ENCODE data around the gene CASKIN2. TPM values are rescaled to one million over a fixed set of nuclear protein-coding genes. Genes with fewer than 3 reads are reported as not detected.
A peak's percentile ranks its signal among the peaks of the same experiment; 100 is the strongest.
"Not testable (repeated sequence)": the region's sequence is repeated elsewhere in the genome, so short reads cannot be mapped to it uniquely, and the experiment has no call there.

Gene CASKIN2
- total RNA-seq, 6 experiments from 2014 or later, result 9.0 to 26.0 (median 12.0) TPM

GRCh38 chr17:75521290-75521689 lies 6.0 kb upstream of the CASKIN2 start:
- no peaks in the 10 kb centered on the region for H3K9me3 ChIP-seq
- no peaks in the 10 kb centered on the region for H3K27me3 ChIP-seq
- no peak for ATAC-seq
- 84% methylated on average over 4 of the region's 8 CpGs for WGBS (ENCODE audit: insufficient coverage, low coverage, low lambda C conversion rate, missing lambda C conversion rate)
- peaks cover 0 to 6% (median 3%) of the 10 kb centered on the region in 4 donors for H3K4me1 ChIP-seq
- no peak overlapping the region for H3K27ac ChIP-seq
- peaks cover 0 to 5% (median 0%) of the 10 kb centered on the region in 4 donors for H3K36me3 ChIP-seq
- TF ChIP-seq CTCF (IDR thresholded peaks at IDR 0.05), result no peak
- TF ChIP-seq POLR2A (IDR thresholded peaks at IDR 0.05), result no peak
- no peak overlapping the region for H3K4me3 ChIP-seq
- intact Hi-C loops (cut with DNase I), result no loop called here
- DNase-seq, result no peak

- H3K27me3 ChIP-seq; H3K9me3 ChIP-seq; H3K36me3 ChIP-seq; DNase-seq; H3K4me1 ChIP-seq; ATAC-seq; H3K4me3 ChIP-seq; H3K27ac ChIP-seq; intact Hi-C loops (cut with DNase I): not testable (repeated sequence)
- WGBS (ENCODE audit: insufficient coverage, low coverage, low lambda C conversion rate, missing lambda C conversion rate), result 91% methylated on average over 7 of the region's 8 CpGs
These were observed 5.1 kb upstream of the CASKIN2 start for GRCh38 chr17:75520413-75520812.

- no peak overlapping the region for H3K27ac ChIP-seq
These were observed 3.7 kb upstream of the CASKIN2 start for GRCh38 chr17:75518983-75519537.

GRCh38 chr17:75518201-75518600 lies 2.9 kb upstream of the CASKIN2 start:
- TF ChIP-seq CTCF (IDR thresholded peaks at IDR 0.05) (no peak), POLR2A (IDR thresholded peaks at IDR 0.05) (no peak)
- Histone ChIP-seq H3K4me1 (peaks cover 0 to 5% (median 3%) of the 10 kb centered on the region in 4 donors), H3K4me3 (no peak overlapping the region), H3K27ac (no peak overlapping the region), H3K9me3 (no peaks in the 10 kb centered on the region), H3K27me3 (no peaks in the 10 kb centered on the region), H3K36me3 (peaks cover 0 to 5% (median 0%) of the 10 kb centered on the region in 4 donors)
- DNase-seq, result no peak
- intact Hi-C loops (cut with DNase I), result loop anchor here in 1 of 2 donors (5.0 kb wide), 1 partner anchor 69 kb away; the partner anchor contains the start of gene MYO15B
- WGBS (ENCODE audit: insufficient coverage, low coverage, low lambda C conversion rate, missing lambda C conversion rate), result 57% methylated on average over 3 of the region's 3 CpGs
- no peak for ATAC-seq

More at GRCh38 chr17:75518983-75519537, 3.7 kb upstream of the CASKIN2 start:
- no peak for DNase-seq
- TF ChIP-seq CTCF (IDR thresholded peaks at IDR 0.05) (no peak), POLR2A (IDR thresholded peaks at IDR 0.05) (no peak)
- Histone ChIP-seq H3K4me1 (peaks cover 0 to 5% (median 0%) of the 10 kb centered on the region in 4 donors), H3K9me3 (no peaks in the 10 kb centered on the region), H3K4me3 (no peak overlapping the region), H3K36me3 (peaks cover 0 to 5% (median 0%) of the 10 kb centered on the region in 4 donors), H3K27me3 (no peaks in the 10 kb centered on the region)
- WGBS (ENCODE audit: insufficient coverage, low coverage, low lambda C conversion rate, missing lambda C conversion rate), result 90% methylated on average over 7 of the region's 9 CpGs
- intact Hi-C loops (cut with DNase I), result loop anchor here in 1 of 2 donors (5.0 kb wide), 1 partner anchor 68 kb away; the partner anchor contains the start of gene MYO15B
- ATAC-seq, result no peak

- no peak overlapping the region for H3K27ac ChIP-seq
- H3K36me3 ChIP-seq, result peaks cover 0 to 5% (median 0%) of the 10 kb centered on the region in 4 donors
- WGBS (ENCODE audit: insufficient coverage, low coverage, low lambda C conversion rate, missing lambda C conversion rate), result 17% methylated on average over 9 of the region's 10 CpGs
- TF ChIP-seq CTCF (IDR thresholded peaks at IDR 0.05) (peak in 1 of 4 donors; percentile 38), POLR2A (IDR thresholded peaks at IDR 0.05) (no peak)
- H3K9me3 ChIP-seq, result no peaks in the 10 kb centered on the region
- intact Hi-C loops (cut with DNase I), result loop anchor here in 1 of 2 donors (5.0 kb wide), 1 partner anchor 70 kb away; the partner anchor contains the start of gene MYO15B
- H3K4me3 ChIP-seq, result peak overlapping the region; percentile 90 to 93 (median 91)
- ATAC-seq (no peak), DNase-seq (peak in 2 of 3 donors; percentile 55)
- peaks cover 0 to 13% (median 3%) of the 10 kb centered on the region in 4 donors for H3K4me1 ChIP-seq
- no peaks in the 10 kb centered on the region for H3K27me3 ChIP-seq
These were observed 2.0 kb upstream of the CASKIN2 start for GRCh38 chr17:75517297-75517865.
